ENCODE results near the gene STRIP1. TPM values are rescaled to one million over a fixed set of nuclear protein-coding genes. Genes with fewer than 3 reads are reported as not detected.

STRIP1 gene
- total and polyA plus RNA-seq, 2 of the 8 experiments (the other 6 are each of a cell fraction or from before 2014, with no cell fraction given): 21.3 to 45.6 TPM

DNA sequence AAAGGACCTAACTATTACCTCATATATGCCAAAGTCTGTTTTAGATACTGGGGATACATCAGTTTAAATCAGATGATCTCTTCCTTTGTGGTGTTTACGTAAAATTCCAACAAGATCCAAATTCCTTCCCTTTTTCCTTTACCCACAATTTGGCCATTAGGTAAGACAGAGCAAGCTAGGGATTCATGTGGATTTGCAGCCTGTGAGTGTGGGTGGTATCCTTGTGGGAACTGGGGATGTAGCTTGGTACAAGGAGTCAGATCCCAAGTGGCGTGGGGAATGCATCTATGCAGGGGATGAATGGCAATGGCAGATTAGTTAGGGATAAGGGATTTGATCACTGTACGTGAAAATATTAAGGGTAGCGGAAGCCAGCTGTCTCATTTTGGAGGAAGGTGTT, 9.8 kb upstream of the STRIP1 start:
- Histone ChIP-seq H3K56ac (replicated peaks; ENCODE audit: insufficient read length, low read depth, low read length) (no peak overlapping the region), H4K91ac (replicated peaks; ENCODE audit: insufficient read length, low read length) (no peak overlapping the region), H2BK12ac (ENCODE audit: low read depth, low read length) (no peak overlapping the region), H3K23ac (ENCODE audit: insufficient read length) (no peak overlapping the region), H3K36me3 (ENCODE audit: control insufficient read depth in 2 of 4, insufficient read depth in 4 of 4, low read length in 3 of 4) (peaks cover 10 to 51% (median 39%) of the 10 kb centered on the region in 4 experiments), H3K14ac (ENCODE audit: insufficient read length) (no peak overlapping the region), H2BK15ac (ENCODE audit: low read length) (no peak overlapping the region), H3K4me3 (ENCODE audit: extremely low read depth in 1 of 4, insufficient read depth in 2 of 4, low read depth in 3 of 4, low read length in 4 of 4) (no peak overlapping the region), H3K23me2 (ENCODE audit: low read depth, low read length) (no peaks in the 10 kb centered on the region), H3K4me1 (replicated peaks in 1 of 4; ENCODE audit: control insufficient read depth in 3 of 4, insufficient read depth in 4 of 4, low read length in 3 of 4) (no peaks in the 10 kb centered on the region), H3K27ac (ENCODE audit: low read depth, low read length) (no peak overlapping the region), H2AK5ac (ENCODE audit: low read depth, low read length) (no peak overlapping the region), H2BK20ac (ENCODE audit: low read length) (no peak overlapping the region), H4K20me1 (replicated peaks in 1 of 2; ENCODE audit: control insufficient read depth in 1 of 2, insufficient read depth in 2 of 2, low read length in 2 of 2) (no peaks in the 10 kb centered on the region), H3K4me2 (ENCODE audit: insufficient read depth in 1 of 2, low read depth in 2 of 2, low read length in 2 of 2) (no peak overlapping the region), H2AFZ (ENCODE audit: low read length) (no peak overlapping the region), H3K79me2 (ENCODE audit: control insufficient read depth in 1 of 2, insufficient read depth in 2 of 2, low read length in 2 of 2) (no peaks in the 10 kb centered on the region), H3K27me3 (replicated peaks in 1 of 4; ENCODE audit: control insufficient read depth in 3 of 4, extremely low read depth in 1 of 4, insufficient read depth in 3 of 4, low read length in 3 of 4) (no peaks in the 10 kb centered on the region), H2BK120ac (replicated peaks; ENCODE audit: low read depth, low read length) (no peak overlapping the region), H3K9me3 (ENCODE audit: insufficient read depth in 2 of 2, low read depth in 1 of 2, low read length in 1 of 2) (no peaks in the 10 kb centered on the region), H4K8ac (ENCODE audit: extremely low read depth, insufficient read depth, low read length) (no peak overlapping the region), H3K9ac (replicated peaks in 1 of 4; ENCODE audit: extremely low read depth in 1 of 4, low read depth in 3 of 4, low read length in 3 of 4) (no peak overlapping the region), H2BK5ac (ENCODE audit: low read depth, low read length) (no peak overlapping the region), H3K18ac (ENCODE audit: extremely low read depth, low read length) (no peak overlapping the region), H4K5ac (ENCODE audit: insufficient read length, low read depth, low read length) (no peak overlapping the region), H3K79me1 (ENCODE audit: low read depth, low read length) (no peaks in the 10 kb centered on the region), H3K4ac (replicated peaks; ENCODE audit: insufficient read length, low read depth, low read length) (no peak overlapping the region)
- FAIRE-seq (no peak), DNase-seq (ENCODE audit: low read depth in 1 of 2, low spot score in 2 of 2) (no peak)
- ChIA-PET POLR2A (ENCODE audit: partially characterized antibody) (interaction anchor here (0.6 to 2.0 kb wide), 4 partner anchors 8 to 46 kb away, joined by 3 to 9 read pairs (median 4); partner anchors contain the start of gene STRIP1), CTCF (ENCODE audit: partially characterized antibody) (interaction anchor here (0.5 to 1.8 kb wide), 3 partner anchors 23 to 61 kb away, joined by 3 to 10 read pairs (median 3); no protein-coding TSS in a partner anchor)
- TF ChIP-seq CEBPB (IDR thresholded peaks at IDR 0.05; ENCODE audit: low read depth, low read length) (no peak), ZNF274 (IDR thresholded peaks at IDR 0.05; ENCODE audit: borderline replicate concordance, extremely low read depth, low read length) (no peak), CTBP2 (IDR thresholded peaks at IDR 0.05; ENCODE audit: borderline replicate concordance, insufficient read depth, insufficient read length, low read length) (no peak), JUND (IDR thresholded peaks at IDR 0.05; ENCODE audit: low read length) (no peak), KDM1A (IDR thresholded peaks at IDR 0.05; ENCODE audit: borderline replicate concordance, low read length) (no peak), KDM4A (IDR thresholded peaks at IDR 0.05; ENCODE audit: low read depth, low read length, severe bottlenecking) (no peak), SIN3A (conservative IDR thresholded peaks at IDR 0.05 in 1 of 2, IDR thresholded peaks at IDR 0.05 in 1 of 2; ENCODE audit: low read depth in 1 of 2, low read length in 2 of 2) (no peak), NANOG (IDR thresholded peaks at IDR 0.05; ENCODE audit: insufficient read depth, low read depth, low read length, poor library complexity, severe bottlenecking) (no peak)
- TF ChIP-seq, protein P1, sequence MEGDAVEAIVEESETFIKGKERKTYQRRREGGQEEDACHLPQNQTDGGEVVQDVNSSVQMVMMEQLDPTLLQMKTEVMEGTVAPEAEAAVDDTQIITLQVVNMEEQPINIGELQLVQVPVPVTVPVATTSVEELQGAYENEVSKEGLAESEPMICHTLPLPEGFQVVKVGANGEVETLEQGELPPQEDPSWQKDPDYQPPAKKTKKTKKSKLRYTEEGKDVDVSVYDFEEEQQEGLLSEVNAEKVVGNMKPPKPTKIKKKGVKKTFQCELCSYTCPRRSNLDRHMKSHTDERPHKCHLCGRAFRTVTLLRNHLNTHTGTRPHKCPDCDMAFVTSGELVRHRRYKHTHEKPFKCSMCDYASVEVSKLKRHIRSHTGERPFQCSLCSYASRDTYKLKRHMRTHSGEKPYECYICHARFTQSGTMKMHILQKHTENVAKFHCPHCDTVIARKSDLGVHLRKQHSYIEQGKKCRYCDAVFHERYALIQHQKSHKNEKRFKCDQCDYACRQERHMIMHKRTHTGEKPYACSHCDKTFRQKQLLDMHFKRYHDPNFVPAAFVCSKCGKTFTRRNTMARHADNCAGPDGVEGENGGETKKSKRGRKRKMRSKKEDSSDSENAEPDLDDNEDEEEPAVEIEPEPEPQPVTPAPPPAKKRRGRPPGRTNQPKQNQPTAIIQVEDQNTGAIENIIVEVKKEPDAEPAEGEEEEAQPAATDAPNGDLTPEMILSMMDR (IDR thresholded peaks at IDR 0.05; ENCODE audit: control extremely low read depth in 1 of 3, insufficient read depth in 1 of 3, low read depth in 1 of 3, low read length in 3 of 3): no peak
- WGBS, 2 experiments (ENCODE audit: extremely low coverage in 1 of 2, insufficient coverage in 1 of 2, insufficient read length in 1 of 2, insufficient replicate concordance in 2 of 2, low coverage in 1 of 2, low lambda C conversion rate in 2 of 2, missing lambda C conversion rate in 1 of 2): 91% methylated on average over 4 of the region's 4 CpGs; no CpG with 5 or more reads in 1 of the 2 experiments
